DMS114 treated with DMSO at 0.1 percent for 48 hours (cell line): ENCODE results near the gene TNIP3.

Experiments used
- DNase-seq: peaks from one replicate; lab custom pipeline; 2025; ENCODE audit not compliant: unreplicated experiment; lab: John Stamatoyannopoulos, UW

The TNIP3 gene

DNA sequence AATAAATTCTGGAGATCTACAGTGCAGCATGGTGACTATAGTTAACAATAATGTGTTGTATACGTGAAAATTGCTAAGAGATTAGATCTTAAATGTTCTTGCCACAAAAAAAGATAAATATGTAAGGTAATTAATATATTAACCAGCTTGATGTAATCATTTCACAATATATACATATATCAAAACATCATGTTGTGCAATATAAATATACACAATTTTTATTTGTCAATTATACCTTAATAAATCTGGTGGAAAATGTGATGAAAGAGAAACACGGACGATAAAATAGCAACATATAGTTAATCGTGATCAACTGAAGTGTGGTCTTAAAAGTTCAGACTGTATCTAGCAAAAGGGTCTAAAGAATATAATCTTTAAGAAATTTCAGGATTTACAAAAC, 75.3 kb downstream of the TNIP3 start:
- DNase-seq: no peak
